NAMALWA (cell line): ENCODE measurements around the gene CLEC2L.
A peak's percentile ranks its signal among the peaks of the same experiment; 100 is the strongest.

Experiments
- DNase-seq: peaks from one replicate; pipeline ENCODE4 v3.0.0-alpha.2; 2015; ENCODE audit warnings: low spot score

The CLEC2L gene

GRCh38 chr7:139523199-139523941 is at the start of gene CLEC2L:
Gene CLEC2L, plus strand, starts transcription at chr7:139523685. Its CDS starts 243 bp downstream, at chr7:139523928.
- DNase-seq: no peak

GRCh38 chr7:139476139-139476538 is 47.3 kb upstream of the CLEC2L start:
- no peak for DNase-seq

- no peak for DNase-seq
These were observed 46.6 kb upstream of the CLEC2L start for GRCh38 chr7:139476891-139477290.

- DNase-seq: no peak
These were observed 43.9 kb upstream of the CLEC2L start for GRCh38 chr7:139479620-139480019.

DNA sequence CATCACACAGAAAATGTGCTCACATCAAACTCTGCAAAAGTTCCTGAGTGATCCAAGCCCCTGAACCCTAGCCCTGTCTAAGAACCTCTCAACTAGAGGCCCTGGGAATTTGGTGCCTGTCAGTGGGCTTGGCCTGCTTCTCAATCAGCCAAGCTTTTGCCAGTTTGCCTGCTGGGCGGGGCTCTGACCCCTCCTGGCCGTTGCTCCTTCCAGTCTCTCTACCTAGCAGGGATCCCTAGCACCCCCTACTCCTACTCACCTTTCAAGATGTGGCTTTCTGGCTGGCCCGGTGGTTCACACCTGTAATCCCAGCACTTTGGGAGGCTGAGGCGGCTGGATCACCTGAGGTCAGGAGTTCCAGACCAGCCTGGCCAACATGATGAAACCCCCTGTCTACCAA is 42.1 kb upstream of the CLEC2L start:
- no peak for DNase-seq

GRCh38 chr7:139482122-139482521 is 41.4 kb upstream of the CLEC2L start:
- DNase-seq: no peak

DNA sequence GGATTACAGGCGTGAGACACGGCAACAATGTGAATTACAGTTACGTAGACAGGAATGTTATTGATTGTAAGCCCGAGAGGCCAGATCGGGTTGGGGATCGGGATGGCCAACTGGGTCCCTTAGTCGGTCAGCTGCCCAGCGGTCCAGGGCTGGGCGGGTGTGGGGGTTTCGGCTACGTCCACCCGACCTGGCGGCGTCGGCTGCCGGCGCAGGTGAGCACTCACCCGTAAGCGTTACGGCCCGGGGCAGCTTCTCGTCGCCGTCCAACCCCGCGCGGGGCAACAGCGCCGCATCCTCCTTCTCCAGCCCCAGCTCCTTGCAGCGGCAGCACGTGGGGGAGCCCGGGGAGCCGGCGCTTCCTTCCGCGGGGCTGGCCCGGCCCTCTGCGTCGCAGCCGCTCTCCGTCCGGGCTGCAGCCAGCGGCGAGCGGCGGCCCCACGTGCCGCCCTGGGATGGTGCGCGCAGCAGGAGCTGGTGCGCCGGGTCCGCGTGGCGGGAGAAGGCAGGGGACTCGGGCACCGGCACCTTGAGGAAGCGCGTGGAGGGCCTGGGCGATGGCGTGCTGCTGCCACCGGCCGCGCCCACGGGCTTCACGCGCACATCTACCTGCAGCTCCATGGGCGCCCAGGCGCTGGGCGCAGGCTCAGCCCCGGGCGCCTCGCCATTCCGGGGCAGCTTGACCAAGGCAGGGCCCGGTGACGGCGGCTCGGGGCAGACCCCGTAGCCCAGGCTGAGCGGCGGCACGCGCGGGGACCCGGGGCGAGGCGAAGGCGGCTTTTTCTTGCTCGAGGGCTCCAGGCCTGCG is 40.6 kb upstream of the CLEC2L start:
- no peak for DNase-seq

- DNase-seq: no peak
These were observed 36.0 kb upstream of the CLEC2L start for GRCh38 chr7:139487366-139488080.

GRCh38 chr7:139488810-139489209 is 34.7 kb upstream of the CLEC2L start:
- no peak for DNase-seq

- DNase-seq: no peak
These were observed 33.4 kb upstream of the CLEC2L start for GRCh38 chr7:139490130-139490529.

DNA sequence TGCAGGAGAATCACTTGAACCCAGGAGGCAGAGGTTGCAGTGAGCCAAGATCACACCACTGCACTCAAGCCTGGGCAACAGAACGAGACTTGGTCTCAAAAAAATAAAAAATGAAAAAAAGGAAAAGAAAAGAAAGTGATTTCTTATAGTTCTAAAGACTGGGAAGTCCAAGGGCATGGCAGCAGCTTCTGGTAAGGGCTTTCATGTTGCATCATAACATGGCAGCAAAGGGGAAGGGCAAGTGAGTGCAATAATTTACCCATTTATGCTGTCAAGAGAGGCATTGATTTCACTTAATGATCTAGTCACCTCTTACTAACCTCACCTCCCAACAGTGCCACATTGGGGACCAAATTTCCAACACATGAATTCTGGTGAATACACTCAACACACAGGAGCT is 31.2 kb upstream of the CLEC2L start:
- no peak for DNase-seq

- peak; percentile 21 for DNase-seq
These were observed 28.5 kb upstream of the CLEC2L start for GRCh38 chr7:139494835-139495579.

DNA sequence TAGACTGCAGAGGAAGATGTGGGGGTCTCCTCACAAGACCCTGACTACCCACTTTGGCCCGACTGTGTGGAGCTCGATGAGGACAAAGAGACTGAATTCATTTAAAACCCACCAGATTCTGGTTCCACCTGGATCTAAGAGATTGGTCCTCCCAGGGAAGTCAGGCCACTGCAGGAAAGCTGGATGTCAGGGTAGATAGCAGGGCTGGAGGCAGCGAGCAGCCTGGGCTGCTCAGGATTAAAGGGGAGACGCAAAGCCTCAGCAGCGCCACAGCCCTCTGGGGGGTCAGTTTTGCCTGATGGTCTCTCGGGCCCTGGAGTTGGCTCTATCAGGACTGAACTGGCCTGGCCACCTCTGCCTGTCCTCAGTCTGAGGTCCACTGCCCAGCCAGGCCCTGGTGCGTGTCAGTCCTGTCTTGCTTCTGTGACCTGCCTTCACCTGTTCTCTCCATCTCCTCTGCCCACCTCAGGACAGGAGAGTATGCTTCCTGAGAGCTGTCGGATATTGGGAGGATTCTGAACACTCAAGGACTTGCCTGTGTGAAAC is 27.8 kb upstream of the CLEC2L start:
- no peak for DNase-seq

GRCh38 chr7:139496528-139496927 is 27.0 kb upstream of the CLEC2L start:
- no peak for DNase-seq

DNA sequence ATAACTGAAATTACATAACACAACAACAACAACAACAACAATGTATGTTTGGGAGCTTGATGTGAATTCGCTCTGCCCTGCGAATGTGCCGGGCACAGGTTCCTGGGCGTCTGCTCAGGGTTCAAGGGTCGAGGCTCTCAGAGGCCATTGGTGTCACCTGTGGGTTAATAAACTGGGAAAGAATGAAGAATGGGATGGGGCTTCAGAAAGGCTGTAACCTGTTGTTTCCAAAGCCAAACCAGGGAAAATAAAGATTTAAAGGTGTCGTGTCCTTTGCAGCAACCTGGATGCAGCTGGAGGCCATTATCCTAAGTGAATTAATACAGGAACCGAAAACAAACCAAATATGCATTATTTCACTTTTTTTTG is 22.7 kb upstream of the CLEC2L start:
- DNase-seq: no peak

GRCh38 chr7:139502226-139502625 is 21.3 kb upstream of the CLEC2L start:
- no peak for DNase-seq

DNA sequence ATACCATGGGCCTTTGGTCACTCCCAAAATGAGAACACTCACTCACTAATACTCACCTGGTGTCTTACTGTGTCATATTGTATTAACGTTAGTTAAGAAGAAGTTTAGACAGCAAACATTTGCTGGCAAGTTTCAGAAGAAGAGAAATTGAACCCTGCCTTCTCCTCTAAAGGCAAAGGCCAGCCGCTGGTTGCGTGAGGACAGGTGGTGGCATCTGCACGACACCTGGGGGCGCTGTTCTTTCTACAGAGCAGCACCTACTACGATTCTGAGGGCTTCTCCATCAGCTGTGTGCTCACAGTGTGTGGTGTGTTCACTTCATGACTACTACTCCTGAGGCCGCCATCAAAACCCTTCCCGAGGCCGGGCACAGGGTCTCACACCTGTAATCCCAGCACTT is 17.9 kb upstream of the CLEC2L start:
- peak; percentile 54 for DNase-seq

DNA sequence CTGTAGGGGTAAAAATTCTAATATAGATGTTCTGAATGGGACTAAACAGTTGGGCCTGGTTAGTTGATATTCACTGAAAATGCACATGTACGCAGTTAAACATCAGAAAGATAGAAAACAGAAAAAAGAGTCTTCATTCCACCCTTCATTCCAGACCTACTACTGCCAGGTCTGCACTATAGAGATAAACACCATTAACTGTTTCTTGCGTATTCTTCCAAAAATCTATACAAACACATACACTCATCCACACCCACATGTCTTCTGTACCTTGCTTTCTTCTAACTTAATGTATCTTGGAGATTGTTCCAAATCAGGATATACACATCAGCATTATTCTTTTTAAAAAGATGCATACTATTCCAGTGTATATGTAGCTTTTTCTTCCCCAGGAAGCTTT is 13.9 kb upstream of the CLEC2L start:
- no peak for DNase-seq

DNA sequence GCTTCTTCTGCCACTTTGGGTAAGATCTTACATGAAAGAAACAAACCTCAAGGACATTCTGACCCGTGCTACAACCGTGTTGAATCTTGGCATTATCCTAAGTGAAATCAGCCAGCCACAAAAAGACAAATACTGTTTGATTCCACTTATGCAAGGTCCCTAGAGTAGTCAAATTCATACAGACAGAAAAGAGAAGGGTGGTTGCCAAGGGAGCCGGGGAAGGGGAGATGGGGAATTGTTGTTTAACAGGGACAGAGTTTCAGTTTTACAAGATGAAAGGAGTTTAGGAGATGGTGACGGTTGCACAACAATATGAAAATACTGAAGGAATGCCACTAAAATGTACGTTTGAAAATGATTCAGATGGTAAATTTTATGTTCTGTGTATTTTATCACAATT is 12.2 kb upstream of the CLEC2L start:
- DNase-seq: no peak

GRCh38 chr7:139515266-139515665 is 8.2 kb upstream of the CLEC2L start:
- DNase-seq: no peak

GRCh38 chr7:139521439-139521838 is 2.0 kb upstream of the CLEC2L start:
- no peak for DNase-seq

GRCh38 chr7:139522830-139523198 is 671 bp upstream of the CLEC2L start:
- DNase-seq: no peak
